Effector memory CD8-positive, alpha-beta T cell (primary cell): Measurements from ENCODE around the gene CD6.

Source experiments
- ATAC-seq: fragments of 150-1000 bp; cut with Tn5 transposase; replicated peaks from 2 replicates; pipeline ENCODE4 v1.10.0; 2021; ENCODE audit warnings: mild to moderate bottlenecking, moderate library complexity
- DNase-seq, 3 experiments: peaks; one replicate each; pipeline ENCODE4 v3.0.0; 2021
- H3K27ac Mint-ChIP-seq, 2 donors: one replicate each; pipeline ENCODE4 v1.8.0; 2022; ENCODE audit warnings: mild to moderate bottlenecking in 2 of 2, mixed read lengths in 2 of 2, moderate library complexity in 2 of 2
- H3K27me3 Mint-ChIP-seq, 2 donors: one replicate each; pipeline ENCODE4 v1.8.0; 2022; ENCODE audit warnings: mixed read lengths in 2 of 2
- H3K36me3 Mint-ChIP-seq: one replicate; pipeline ENCODE4 v1.8.0; 2022; ENCODE audit warnings: mild to moderate bottlenecking, moderate library complexity, mixed read lengths; ENCODE audit not compliant: insufficient read depth
- H3K4me1 Mint-ChIP-seq, 2 donors: one replicate each; pipeline ENCODE4 v1.8.0; 2022; ENCODE audit warnings: low read depth in 2 of 2, mixed read lengths in 2 of 2
- H3K4me3 Mint-ChIP-seq, 2 donors: one replicate each; pipeline ENCODE4 v1.8.0; 2022; ENCODE audit warnings: mild to moderate bottlenecking in 2 of 2, mixed read lengths in 2 of 2, moderate library complexity in 2 of 2
- H3K9me3 Mint-ChIP-seq, 2 donors: one replicate each; pipeline ENCODE4 v1.8.0; 2022; ENCODE audit warnings: mixed read lengths in 2 of 2

CD6 gene

DNA sequence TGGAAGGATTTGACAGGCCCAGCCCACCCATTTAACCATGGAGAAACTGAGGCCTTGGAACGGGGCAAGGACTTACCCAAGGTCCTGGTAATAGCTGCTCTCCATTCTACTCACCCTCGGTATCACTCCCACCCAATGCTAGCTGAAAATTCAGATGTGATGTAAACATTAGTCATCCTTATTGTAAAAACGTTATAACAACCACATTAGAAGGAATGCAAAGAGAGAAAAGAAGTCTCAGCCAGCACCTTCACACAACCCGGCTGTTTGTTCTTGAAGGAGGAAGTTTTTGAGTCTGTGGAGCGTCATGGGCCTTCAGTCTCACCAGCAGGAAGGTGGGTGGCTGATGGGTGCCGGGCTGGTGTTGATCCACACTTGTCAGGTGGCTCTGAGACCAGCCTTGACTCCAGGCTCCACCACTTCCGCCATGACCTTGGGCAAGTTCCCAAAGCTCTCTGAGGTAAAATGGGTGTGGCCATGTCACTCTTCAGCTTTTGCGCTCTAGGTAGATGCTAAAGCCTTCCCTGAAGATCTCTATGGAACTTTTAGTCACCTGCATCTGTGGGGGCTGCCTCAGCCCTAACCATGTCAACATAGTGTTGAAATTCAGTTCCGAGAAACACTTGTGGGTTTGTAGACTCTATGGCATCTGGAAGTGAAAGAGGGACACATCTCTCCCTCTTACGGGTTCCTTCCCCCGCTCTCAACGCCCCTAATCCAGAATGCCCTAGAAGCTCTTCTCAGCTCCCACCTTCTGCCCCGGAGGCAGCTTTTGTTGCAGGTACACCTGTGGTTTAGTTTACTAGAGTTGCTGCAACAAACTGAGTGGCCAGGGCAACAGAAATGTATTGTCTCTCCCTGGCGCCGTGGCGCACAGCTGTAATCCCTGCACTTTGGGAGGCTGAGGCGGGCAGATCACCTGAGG, 14.8 kb downstream of the CD6 start:
- DNase-seq (peak; percentile 80 to 82 (median 81)), ATAC-seq (peak; percentile 93)
- Mint-ChIP-seq H3K36me3 (peaks cover 53% of the 10 kb centered on the region), H3K27me3 (no peaks in the 10 kb centered on the region), H3K4me1 (peaks cover 60 to 73% of the 10 kb centered on the region in 2 donors), H3K27ac (peak overlapping the region; percentile 90 to 94), H3K9me3 (no peaks in the 10 kb centered on the region), H3K4me3 (peak overlapping the region; percentile 70 to 72)

DNA sequence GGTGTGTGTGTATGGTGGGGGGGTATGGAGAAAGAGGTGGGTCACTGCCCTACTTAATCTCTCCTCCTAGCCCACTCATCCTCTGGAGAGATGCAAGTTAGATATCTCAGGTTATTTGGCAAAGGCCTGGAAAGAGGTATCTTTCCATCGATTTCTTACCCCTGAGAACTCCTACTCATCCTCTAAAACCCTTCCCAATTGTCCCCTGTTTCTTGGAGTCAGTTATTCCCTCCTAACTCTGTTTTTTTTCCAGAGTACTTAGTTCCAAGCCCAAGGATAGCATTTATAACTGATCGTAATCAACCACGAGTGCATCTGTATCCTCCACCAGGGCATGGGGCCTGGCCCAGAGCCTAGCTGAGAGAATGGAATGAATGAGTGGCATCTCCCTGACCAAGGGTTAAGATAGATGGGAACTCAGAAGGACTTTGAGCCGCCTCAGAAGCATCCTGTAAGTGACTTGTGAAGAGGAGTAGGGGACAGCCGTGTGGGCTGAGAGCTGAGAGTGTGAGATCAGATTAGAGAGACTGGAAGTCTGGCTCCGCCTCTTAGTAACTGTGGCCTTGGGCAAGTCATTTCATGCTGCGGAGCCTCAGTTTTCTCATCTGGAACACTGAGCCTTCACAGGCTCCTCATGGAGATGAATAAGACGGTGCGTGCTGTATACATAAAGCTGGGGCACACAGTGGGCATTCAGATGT, 16.2 kb downstream of the CD6 start:
- Mint-ChIP-seq H3K36me3 (peaks cover 60% of the 10 kb centered on the region), H3K27me3 (no peaks in the 10 kb centered on the region), H3K4me3 (peak overlapping the region; percentile 61 to 70), H3K9me3 (no peaks in the 10 kb centered on the region), H3K4me1 (peaks cover 57 to 63% of the 10 kb centered on the region in 2 donors), H3K27ac (peak overlapping the region; percentile 90 to 94)
- DNase-seq (no peak), ATAC-seq (no peak)

DNA sequence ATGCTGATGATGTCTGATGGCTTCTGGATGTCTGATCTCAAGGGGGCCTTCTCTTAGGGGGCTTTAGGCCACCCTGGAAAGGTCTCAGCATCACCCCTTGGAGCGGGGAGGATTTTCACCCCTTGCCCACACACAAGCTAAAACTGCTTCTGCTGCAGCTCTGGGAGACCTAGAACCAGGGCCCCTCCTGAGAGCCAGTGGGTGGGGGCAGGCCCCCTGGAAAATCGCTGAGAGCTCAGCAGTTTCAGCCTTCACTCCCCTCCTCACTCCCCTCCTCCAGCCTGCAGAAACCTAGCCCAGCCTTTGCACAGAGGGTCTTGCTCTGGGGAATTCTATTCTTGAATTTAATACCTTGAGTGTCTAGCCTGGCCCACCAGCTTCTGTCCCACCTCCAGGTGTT, 17.2 kb downstream of the CD6 start:
- DNase-seq (no peak), ATAC-seq (no peak)
- H3K4me3 Mint-ChIP-seq = no peak overlapping the region
- H3K4me1 Mint-ChIP-seq = peaks cover 56 to 63% of the 10 kb centered on the region in 2 donors
- H3K9me3 Mint-ChIP-seq = no peaks in the 10 kb centered on the region
- H3K27ac Mint-ChIP-seq = peak overlapping the region in 1 of 2 donors; percentile 62
- H3K36me3 Mint-ChIP-seq = peaks cover 63% of the 10 kb centered on the region
- no peaks in the 10 kb centered on the region for H3K27me3 Mint-ChIP-seq

DNA sequence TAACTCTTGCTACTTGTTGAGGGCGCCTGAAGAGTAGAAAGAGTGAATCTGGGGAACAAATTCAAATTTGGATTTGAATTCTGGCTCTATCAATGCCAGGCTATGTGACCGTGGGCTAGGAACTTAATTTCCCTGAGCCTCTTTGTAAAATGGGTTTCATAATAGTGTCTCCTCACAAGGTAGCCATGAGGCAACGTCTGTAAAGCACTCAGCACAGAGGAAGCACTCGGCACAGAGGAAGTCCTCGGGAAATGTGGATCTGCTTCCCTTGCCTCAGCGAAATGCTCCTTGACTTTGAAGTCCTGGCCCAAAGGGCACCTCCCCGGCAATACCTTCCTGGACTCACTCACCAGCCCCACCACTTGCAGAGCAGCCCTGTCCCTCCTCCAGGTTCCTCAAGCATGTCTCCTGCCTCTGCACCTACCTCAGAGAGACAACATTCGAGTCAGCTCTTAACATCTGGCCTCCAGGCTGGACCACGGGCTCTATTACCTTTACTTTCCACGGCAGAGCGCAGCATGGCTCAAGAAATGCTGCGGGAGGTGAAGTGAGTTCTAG, 17.7 kb downstream of the CD6 start:
- ATAC-seq (no peak), DNase-seq (no peak)
- H3K27me3 Mint-ChIP-seq = no peaks in the 10 kb centered on the region
- H3K36me3 Mint-ChIP-seq = peaks cover 66% of the 10 kb centered on the region
- no peaks in the 10 kb centered on the region for H3K9me3 Mint-ChIP-seq
- H3K4me1 Mint-ChIP-seq = peaks cover 54 to 61% of the 10 kb centered on the region in 2 donors
- peak overlapping the region; percentile 8 to 22 for H3K4me3 Mint-ChIP-seq
- peak overlapping the region; percentile 32 to 62 for H3K27ac Mint-ChIP-seq

DNA sequence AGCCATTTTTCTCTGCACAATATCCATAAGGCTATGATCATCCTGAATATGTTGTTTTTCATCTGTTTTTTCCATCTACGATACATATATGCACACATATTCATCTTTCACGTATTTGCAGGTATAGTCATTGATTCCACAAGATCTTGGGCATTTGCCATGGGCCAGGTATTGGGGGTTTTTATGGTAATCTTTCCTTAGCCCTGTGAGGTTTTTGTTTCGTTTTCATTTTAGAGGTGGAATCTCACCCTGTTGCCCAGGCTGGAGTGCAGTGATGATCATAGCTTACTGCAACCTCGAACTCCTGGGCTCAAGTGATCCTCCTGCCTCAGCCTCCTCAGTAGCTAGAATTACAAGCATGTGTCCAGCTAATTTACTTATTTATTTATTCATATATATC, 20.0 kb downstream of the CD6 start:
- Mint-ChIP-seq H3K27ac (peak overlapping the region in 1 of 2 donors; percentile 38), H3K4me1 (peaks cover 42 to 60% of the 10 kb centered on the region in 2 donors), H3K27me3 (no peaks in the 10 kb centered on the region), H3K9me3 (no peaks in the 10 kb centered on the region), H3K4me3 (peak overlapping the region in 1 of 2 donors; percentile 2), H3K36me3 (peaks cover 76% of the 10 kb centered on the region)
- DNase-seq (no peak), ATAC-seq (no peak)

DNA sequence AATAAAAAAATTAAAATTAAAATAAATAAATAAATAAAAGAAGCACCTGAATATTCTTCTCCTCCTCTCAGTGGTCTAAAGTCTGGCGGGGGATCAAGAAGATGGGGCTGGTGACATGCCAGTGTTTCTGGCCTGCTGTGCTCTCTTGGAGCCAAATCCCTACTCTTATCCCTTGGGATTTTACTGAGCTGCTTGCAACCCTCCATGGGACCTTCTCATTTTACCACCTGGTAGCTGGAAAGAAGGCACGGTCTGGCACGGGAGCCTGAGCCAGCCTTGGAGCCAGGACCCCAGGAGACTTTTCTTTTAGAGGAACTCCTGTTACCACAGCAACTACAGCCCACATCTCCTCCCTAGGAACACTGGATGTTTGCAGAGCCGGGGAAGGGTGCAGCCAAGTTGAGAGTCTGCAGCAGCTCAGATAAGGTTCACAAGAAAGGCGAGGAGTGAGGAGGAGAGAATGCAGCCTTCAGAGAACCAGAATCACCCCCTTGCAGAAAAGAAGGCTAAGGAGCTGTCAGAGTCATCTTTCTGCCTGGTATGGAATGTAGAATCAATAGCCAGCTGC, 21.4 kb downstream of the CD6 start:
- Mint-ChIP-seq H3K4me1 (peaks cover 30 to 48% of the 10 kb centered on the region in 2 donors), H3K36me3 (peaks cover 70% of the 10 kb centered on the region), H3K9me3 (no peaks in the 10 kb centered on the region), H3K4me3 (peak overlapping the region in 1 of 2 donors; percentile 11), H3K27ac (peak overlapping the region in 1 of 2 donors; percentile 85), H3K27me3 (no peaks in the 10 kb centered on the region)
- ATAC-seq (no peak), DNase-seq (no peak)

DNA sequence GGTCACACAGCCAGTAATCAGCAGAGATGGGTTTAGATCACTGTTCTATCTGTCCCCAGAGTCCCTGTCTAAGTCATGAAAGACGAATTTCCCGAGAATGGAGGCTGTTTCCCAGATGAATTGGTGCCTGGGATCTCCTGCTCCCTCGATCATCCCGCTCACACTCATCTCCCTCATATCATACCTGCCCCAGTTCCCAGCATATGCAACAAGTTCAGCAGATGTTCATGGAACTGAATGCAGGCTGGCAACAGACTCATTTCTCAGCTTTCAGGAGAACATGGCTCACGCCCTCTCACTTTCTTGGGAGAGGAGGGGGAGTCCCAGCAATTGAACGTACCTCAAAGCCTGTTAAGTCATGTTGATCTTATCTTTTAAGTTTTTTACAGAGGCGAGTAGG, 22.1 kb downstream of the CD6 start:
- no peaks in the 10 kb centered on the region for H3K27me3 Mint-ChIP-seq
- DNase-seq = no peak
- H3K4me1 Mint-ChIP-seq = peaks cover 29 to 52% of the 10 kb centered on the region in 2 donors
- ATAC-seq = no peak
- H3K9me3 Mint-ChIP-seq = no peaks in the 10 kb centered on the region
- H3K36me3 Mint-ChIP-seq = peaks cover 70% of the 10 kb centered on the region
- peak overlapping the region in 1 of 2 donors; percentile 27 for H3K4me3 Mint-ChIP-seq
- peak overlapping the region; percentile 62 to 85 for H3K27ac Mint-ChIP-seq

DNA sequence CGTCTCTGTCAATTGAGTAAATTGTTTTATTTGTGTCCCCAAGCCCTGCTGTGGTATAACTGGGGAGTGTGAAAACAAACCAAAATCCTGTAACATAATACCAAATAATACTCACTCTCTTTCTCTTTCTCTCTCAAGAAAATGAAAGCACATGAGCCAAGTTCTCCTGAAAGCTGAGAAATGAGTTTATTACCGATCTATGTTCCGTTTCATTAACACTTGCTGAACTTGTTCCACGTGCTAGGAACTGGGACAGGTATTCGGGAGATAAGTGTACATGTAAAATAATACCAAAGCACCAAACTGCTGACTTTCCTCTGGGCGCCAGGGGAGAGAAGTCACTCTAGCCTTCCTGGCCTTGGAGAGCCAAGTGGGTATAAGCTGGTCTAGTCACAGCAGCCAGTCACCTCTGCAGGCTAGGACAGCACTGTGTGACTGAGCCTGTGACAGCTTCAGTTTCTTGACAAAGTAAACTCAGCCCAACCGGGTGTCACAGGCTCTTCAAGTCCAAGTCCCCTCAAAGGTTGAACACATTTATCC, 23.1 kb downstream of the CD6 start:
- ATAC-seq (peak; percentile 64), DNase-seq (no peak)
- H3K9me3 Mint-ChIP-seq = no peaks in the 10 kb centered on the region
- peak overlapping the region; percentile 65 to 85 for H3K27ac Mint-ChIP-seq
- H3K4me1 Mint-ChIP-seq = peaks cover 23 to 50% of the 10 kb centered on the region in 2 donors
- peaks cover 67% of the 10 kb centered on the region for H3K36me3 Mint-ChIP-seq
- H3K27me3 Mint-ChIP-seq = no peaks in the 10 kb centered on the region
- H3K4me3 Mint-ChIP-seq = peak overlapping the region; percentile 43 to 44

DNA sequence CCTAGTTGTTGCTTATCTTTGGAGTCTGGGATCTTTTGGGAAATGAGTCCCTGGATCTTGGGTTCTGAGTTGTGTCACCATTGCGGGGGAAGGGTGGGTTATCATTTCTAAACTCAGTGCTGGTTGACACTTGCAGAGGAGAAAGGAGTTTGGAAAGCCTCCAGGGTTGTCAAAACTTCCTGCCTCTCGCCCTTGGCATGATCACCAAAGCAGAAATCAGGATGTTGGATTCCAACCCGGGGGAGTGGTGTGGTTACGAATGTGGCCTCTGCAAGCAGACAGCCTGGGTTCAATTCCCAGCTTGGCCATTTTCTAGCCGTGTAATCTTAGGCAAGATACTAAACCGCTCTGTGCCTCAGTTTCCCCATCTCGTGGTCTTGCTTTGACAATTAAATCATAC, 24.3 kb downstream of the CD6 start:
- Mint-ChIP-seq H3K4me1 (peaks cover 25 to 47% of the 10 kb centered on the region in 2 donors), H3K36me3 (peaks cover 69% of the 10 kb centered on the region), H3K27me3 (no peaks in the 10 kb centered on the region), H3K4me3 (no peak overlapping the region), H3K27ac (no peak overlapping the region), H3K9me3 (no peaks in the 10 kb centered on the region)
- no peak for DNase-seq
- no peak for ATAC-seq

DNA sequence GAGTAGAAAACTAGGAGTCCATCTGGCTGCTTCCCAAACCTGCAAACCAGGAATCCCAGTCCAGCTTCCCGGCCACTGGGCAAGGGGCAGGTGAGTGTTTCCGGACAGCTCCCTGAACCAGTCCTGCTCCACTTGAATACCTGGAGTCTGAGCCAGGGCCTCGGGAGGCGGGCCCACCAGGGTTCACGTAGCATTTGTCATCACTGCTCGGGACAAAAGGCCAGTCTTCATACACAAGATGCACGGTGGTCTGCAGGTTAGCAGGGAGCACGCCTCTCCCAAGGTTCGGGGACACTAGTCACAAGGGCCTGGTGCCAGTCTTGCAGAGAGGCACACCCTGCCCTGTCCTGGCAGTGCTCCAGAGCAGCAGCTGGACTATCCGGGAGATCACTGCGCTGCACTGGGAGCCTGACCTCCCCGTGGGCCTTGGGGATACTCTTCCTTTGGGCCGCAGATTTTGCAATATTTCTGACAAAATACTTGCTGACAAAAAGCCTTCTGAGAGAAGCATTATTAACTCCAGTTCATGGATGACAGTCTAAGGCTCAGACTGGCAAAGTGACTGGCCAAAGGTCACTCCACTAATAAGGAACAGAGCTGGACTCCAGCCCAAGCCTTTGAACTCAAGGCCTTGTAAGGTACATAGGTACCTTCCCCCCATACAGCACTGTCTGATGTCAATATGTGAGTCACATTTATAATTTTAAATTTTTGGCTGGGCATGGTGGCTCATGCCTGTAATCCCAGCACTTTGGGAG, 25.1 kb downstream of the CD6 start:
- no peak overlapping the region for H3K27ac Mint-ChIP-seq
- no peaks in the 10 kb centered on the region for H3K27me3 Mint-ChIP-seq
- peaks cover 22 to 48% of the 10 kb centered on the region in 2 donors for H3K4me1 Mint-ChIP-seq
- peaks cover 68% of the 10 kb centered on the region for H3K36me3 Mint-ChIP-seq
- H3K9me3 Mint-ChIP-seq = no peaks in the 10 kb centered on the region
- no peak for ATAC-seq
- DNase-seq = no peak
- H3K4me3 Mint-ChIP-seq = no peak overlapping the region

DNA sequence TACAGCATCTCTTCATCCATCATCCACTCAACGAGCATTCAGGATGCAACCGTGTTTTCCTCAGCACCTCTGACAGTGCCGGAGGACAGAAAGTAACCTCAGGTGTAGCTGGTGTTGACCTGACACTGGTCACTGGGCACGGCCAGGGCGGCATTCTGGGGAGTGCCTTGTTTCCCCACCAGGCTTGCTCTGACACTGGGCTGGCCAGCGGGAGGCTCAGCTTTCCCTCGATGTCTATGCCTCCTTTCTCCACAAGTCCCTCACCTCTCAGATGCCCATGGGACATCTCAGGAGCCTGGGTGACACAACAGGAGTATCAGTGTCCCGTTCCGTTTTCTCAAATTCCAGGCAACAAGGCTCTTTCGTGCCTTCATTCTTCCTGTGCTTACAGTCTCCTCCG, 28.9 kb downstream of the CD6 start:
- ATAC-seq = no peak
- Mint-ChIP-seq H3K4me3 (no peak overlapping the region), H3K4me1 (peaks cover 28 to 45% of the 10 kb centered on the region in 2 donors), H3K27ac (peak overlapping the region; percentile 85 to 88), H3K27me3 (no peaks in the 10 kb centered on the region), H3K36me3 (peaks cover 71% of the 10 kb centered on the region), H3K9me3 (no peaks in the 10 kb centered on the region)
- DNase-seq = no peak

DNA sequence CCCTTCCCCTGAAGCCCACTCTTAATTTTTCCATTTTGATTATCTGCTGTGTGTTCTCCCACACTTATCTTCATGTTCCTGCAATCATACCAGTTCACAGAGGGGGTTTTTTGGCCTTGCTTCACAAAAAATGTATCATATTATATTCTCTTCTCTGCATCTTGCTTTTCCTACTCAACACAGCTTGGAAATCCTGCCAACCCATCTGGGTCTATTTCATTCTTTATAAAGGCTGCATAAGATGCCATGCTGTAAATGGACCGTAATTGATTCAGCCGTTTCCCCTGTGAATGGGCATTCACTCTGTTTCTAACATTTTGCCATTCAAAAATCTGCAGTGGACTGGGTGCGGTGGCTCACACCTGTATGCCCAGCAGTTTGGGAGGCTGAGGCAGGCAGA, 30.5 kb downstream of the CD6 start:
- Mint-ChIP-seq H3K4me1 (peaks cover 30 to 48% of the 10 kb centered on the region in 2 donors), H3K9me3 (no peaks in the 10 kb centered on the region), H3K36me3 (peaks cover 68% of the 10 kb centered on the region), H3K4me3 (no peak overlapping the region), H3K27me3 (no peaks in the 10 kb centered on the region), H3K27ac (peak overlapping the region in 1 of 2 donors; percentile 85)
- ATAC-seq (no peak), DNase-seq (no peak)
